Measurements from ENCODE around the gene ARHGAP26.

GRCh38 chr5:143072734-143073133 is 302.6 kb downstream of the ARHGAP26 start:
- no peak for TF ChIP-seq CTCF (IDR thresholded peaks at IDR 0.05 in 8 of 11, conservative IDR thresholded peaks at IDR 0.05 in 3 of 11)
- TF ChIP-seq POLR2AphosphoS5 (IDR thresholded peaks at IDR 0.05) = no peak
- no peak for TF ChIP-seq POLR2A (IDR thresholded peaks at IDR 0.05)
